GM19455 (cell line): ENCODE results near the gene ZNF385B.

Source experiments
- ATAC-seq: cut with Tn5 transposase; IDR thresholded peaks from one replicate; pipeline ENCODE4 v1.9.1; 2021; ENCODE audit not compliant: unreplicated experiment

Gene ZNF385B

GRCh38 chr2:179751163-179751809 is 110.1 kb downstream of the ZNF385B start:
- no peak for ATAC-seq

- ATAC-seq = no peak
Observed at GRCh38 chr2:179749210-179749609, 112.2 kb downstream of the ZNF385B start.

DNA sequence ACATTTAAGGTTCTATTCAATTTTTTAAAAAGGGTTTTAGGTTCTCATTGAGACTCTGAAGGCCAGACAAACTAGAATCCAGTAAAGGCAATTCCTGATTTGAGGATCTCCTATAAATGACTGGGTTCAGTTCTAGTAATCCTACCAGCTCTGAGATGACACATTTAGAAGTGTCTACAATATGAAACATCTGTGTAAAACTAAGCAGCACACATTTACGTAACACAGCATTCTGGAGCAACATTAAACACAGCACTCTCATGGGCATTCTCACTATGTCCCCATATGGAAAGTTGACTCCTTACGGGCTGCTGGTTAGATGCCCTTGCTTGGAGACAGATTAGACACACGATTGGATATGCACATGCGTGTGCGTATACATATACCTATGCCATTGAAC is 114.4 kb downstream of the ZNF385B start:
- no peak for ATAC-seq

DNA sequence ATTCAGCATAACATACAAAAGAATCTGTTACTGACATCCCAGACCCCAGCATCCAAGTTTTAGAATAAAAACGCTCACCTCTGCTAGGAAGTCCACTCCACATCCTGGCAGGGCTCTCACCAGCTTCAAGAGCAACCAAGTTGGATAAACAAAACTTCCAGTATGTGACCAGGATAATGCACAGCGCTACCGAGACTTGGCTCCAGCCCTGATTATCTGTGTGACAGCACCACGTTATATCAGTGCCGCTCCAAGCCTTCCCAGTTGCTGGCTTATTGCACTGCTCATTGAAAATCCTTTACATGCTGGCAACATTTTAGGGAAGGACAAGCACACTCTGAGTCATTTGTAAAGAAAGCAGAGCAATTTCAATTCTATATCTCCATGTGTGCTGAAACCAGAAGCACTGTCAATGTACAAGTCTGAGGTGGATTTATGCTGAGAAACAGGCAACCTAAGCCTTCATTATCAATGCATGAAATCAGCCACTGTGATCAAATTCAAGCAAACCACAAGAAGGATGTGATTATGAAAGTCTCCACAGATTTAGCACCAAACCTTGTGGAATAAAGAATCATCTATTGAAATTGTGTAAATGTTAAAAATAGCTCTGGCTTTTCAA is 115.7 kb downstream of the ZNF385B start:
- ATAC-seq = no peak

DNA sequence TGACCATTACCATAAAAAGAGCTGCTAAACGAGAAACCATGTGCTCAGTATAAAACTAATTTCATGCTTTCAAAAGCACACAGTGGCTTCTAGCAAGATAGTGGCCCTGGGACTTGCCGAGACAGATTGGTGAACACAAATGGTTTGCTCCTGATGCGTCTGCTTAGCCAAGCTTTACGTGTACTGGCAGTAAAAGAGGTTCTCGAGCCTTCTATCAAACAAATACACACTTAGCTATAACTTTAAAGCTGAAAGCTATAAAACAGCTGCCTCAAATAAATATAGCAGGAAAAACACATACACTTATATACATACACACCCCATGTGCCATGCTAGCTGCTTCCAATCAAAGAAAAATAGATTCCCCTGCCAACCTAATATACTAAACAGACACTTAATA is 117.0 kb downstream of the ZNF385B start:
- no peak for ATAC-seq

DNA sequence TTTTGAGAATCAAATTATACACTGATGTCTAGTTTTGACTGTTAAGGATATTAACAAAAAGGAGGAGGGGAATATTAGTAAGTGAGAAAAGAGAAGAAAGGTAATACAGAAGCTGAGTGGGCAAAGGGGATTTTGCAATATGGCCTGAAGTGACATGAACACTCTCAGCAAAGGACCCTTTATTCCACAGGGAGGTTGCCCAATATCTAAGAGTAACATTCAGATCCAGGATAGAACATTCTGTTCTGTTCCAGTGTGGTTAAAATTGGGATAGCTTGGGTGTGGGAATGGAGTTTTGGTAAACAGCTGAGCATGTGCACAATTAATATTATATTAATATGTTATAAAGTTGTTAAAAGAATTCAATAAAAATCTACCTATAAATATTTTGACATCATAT is 120.1 kb downstream of the ZNF385B start:
- no peak for ATAC-seq

GRCh38 chr2:179729966-179730365 is 131.4 kb downstream of the ZNF385B start:
- ATAC-seq = no peak

DNA sequence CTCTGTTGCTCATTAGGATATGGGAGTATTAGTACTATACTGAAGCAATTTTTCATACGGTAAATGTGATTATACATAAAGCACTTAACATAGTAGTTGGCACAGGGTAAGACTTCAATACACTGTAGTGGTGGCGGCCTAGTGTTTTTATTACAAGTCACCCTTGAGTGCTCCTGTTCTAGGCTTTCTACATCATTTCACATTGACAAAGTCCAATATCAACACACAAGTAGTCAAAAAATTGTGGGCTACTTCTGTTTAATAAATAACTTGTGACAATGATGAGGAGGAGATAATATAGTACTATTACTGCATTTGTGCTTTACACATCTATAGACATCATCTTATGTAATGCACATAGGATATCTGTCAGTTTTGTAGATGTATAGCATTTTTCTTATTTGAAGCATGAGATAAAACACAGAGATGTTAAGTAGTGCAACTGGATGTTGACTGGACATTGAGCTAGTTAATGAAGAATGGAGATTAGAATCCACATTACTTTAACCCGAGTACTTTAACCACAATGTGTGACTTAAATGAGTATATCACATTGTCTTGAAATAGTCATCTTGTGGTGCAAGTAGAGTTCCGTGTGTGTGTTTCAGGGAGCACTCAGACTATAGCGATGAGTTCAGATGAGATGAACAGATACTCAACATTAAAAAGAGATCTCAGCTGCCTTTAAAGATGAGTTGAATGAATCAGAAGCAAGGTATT is 134.8 kb downstream of the ZNF385B start:
- ATAC-seq = no peak

- no peak for ATAC-seq
Observed at GRCh38 chr2:179724403-179724802, 137.0 kb downstream of the ZNF385B start.

GRCh38 chr2:179720173-179720772 is 141.1 kb downstream of the ZNF385B start:
- ATAC-seq = no peak

DNA sequence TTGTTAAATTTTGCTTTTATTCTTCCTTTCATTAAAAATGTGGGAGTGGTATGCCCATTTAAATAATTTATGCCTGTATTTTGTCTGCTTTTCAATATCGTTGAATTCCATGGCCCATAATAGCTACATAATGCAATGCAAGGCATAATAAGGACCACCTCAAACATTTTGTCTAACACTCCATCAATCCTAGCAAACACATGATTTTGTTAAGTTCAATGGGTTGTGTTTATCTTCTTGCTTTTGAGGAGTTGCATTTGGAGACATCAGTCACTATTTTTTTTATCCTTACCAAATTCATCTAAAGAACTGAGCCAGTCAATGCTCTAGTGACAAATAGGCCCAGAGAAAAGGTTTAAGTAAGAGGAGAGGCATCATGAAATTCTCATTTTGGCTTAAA is 145.5 kb downstream of the ZNF385B start:
- ATAC-seq = no peak

DNA sequence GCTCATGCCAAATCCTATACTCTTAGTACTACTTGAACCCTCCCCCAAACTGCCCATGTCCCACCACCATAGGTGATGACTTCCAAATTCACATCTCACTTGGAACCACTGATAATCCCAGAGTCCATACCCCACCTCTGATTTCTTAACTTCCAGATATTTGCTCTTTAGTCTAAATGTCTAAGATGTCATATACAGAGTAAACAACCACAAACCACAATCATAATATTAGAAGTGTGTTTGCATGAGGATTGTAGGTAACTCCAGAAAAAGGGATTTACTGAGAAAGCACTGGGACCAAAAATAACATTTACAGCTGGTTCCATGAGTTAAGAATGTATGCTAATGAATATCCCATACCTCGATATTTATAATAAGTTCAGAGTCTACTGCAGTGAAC is 146.2 kb downstream of the ZNF385B start:
- no peak for ATAC-seq

DNA sequence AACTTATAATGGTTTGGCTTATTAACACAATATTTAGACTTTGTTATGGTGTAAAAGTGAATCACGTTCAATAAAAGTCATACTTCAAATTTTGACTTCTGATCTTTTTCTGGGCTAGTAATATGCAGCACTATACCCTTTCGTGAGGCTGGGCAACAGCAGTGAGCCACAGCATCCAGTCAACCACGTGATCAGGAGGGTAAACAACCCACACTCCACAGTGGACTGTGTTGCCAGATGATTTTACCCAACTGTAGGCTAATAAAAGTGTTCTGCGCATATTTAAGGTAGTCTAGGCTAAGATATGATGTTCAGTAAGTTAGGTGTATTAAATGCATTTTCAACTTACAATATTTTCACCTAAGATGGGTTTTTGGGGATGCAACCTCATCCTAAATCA is 148.6 kb downstream of the ZNF385B start:
- no peak for ATAC-seq

DNA sequence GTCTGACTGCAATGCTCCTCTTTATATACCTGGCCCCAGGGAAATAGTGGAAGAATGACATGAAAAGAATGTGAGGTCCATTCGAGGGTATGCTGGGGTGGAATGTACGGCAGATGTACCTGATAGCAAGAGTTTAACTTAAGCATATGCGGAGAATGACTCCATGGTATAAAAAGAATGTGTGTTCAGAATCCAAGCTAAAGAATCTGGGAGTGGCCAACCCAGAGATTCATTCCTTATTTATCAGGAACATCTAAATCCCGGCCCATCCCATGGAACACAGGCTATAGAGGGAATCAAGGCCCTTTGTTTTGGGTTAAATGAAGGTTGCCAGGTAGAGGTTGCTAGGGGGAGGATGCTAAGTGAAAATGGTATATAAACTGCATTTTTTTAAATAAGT is 150.0 kb downstream of the ZNF385B start:
- no peak for ATAC-seq

GRCh38 chr2:179703702-179704101 is 157.7 kb downstream of the ZNF385B start:
- no peak for ATAC-seq

GRCh38 chr2:179702912-179703311 is 158.5 kb downstream of the ZNF385B start:
- ATAC-seq = no peak

- ATAC-seq = no peak
Observed at GRCh38 chr2:179701524-179702110, 159.8 kb downstream of the ZNF385B start.

DNA sequence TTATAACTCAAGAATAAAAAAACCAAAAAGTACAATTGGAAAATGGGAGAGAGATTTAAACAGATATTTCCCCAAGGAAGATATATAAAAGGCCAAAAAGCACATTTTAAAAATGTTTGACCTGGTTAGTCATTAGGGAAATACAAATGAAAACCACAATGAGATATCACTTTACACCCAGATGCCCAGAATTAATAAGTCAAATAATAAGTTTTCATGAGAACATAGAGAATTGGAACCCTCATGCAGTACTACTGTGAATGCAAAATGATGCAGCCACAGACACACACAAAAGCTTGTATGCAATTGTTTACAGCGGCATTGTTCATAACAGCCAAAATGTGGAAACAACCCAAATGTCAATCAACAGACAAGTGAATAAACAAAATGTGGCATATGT is 165.9 kb downstream of the ZNF385B start:
- ATAC-seq = no peak

DNA sequence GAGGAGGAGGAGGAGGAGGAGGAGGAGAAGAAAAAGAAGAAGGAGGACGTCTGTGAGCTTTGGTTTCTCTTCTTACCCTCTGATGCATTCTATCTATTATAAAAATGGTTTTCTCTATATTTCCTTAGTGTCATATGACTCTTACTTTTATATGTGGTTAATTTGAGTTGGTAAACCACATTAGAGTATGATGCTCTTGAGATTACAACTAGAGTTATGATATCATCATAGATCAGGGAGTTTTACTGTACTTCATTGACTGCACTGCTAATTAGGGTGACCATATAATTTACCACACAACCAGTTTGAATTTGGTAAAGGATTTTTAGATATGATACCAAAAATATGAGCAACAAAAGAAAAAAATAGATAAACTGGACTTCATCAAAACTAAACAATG is 166.4 kb downstream of the ZNF385B start:
- no peak for ATAC-seq

DNA sequence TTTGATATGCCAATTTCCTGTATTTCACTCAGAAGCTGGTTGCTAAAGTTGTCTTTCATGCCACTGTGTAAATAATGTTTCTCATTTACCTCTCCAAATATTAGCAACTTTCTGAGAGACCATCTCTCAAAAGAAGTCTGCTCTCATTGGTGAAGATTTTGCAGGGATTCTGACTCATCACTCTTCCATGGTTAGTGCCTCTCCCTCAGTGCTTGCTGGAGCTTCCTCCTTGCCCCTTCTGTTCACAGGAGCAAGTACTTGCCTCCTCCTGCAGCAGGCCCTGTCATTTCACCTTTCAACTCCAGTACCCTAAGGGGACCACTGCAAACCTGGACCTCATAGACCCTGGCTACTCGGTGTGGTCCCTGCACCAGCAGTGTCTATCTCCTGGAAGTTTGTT is 168.8 kb downstream of the ZNF385B start:
- ATAC-seq = no peak

GRCh38 chr2:179692043-179692442 is 169.4 kb downstream of the ZNF385B start:
- no peak for ATAC-seq

GRCh38 chr2:179691235-179691634 is 170.2 kb downstream of the ZNF385B start:
- ATAC-seq = no peak
